Measurements from ENCODE around the gene CYB561.
A peak's percentile ranks its signal among the peaks of the same experiment; 100 is the strongest.

CYB561 gene

GRCh38 chr17:63412234-63412633 is 33.9 kb downstream of the CYB561 start:
- DNase-seq (ENCODE audit: low read depth) = no peak

DNA sequence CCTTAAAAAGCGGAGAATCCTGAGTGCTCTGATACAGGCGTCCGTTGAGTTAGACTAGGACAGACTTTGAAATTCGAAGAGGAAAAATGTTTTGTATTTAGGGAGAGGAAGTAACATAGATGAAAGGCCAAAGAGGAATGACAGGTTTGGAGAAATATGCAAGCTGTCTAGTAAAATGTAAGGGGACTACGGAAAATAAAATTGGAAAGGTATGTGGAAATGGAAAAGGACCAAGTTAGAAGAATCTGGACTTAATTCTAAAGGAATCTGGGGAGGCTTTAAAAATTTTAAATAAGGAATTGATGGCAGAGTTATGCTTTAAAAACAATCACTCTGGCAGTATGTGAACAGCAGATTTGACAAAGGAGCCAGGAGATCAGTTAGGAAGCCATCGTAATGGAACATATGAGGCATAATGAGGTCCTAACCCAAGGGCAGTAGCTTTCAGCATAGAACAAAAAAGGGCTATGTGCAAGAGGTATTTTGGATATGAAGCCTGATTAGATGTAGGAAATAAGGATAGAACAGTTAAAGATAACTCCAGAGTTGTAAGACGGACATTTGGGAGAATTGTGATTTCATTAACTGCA is 38.3 kb downstream of the CYB561 start:
- DNase-seq (ENCODE audit: low read depth) = no peak

DNA sequence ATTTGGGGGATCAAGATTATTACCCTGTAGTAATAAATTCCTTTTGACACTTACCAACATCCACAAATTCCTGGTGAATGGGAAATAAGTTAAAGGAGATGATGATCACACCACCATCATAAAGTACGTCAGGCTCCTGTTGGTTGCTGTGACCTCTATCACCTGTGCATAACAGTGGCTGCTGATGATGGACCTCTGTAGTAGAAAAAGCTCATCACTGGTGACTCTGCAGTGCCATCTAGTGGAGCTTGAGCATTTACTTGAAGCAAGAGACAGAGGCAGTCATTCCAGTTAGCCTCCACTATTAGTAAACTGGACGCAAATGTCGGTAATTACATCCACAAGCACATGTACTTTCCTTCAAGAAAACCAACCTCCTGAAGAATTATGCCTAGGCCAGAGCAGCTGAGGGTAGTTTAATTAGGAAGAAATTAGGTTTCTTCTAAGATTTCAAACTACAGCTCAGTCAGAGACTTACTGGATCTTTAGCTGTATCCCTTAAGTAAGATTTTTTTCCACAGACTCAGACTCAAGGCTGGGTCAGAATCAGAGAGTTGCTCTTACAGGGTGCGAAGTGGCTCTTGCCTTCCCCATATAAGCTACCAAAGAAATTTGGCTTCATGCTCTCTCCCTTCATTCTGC is 39.3 kb downstream of the CYB561 start:
- DNase-seq (ENCODE audit: low read depth) = peak; percentile 35

DNA sequence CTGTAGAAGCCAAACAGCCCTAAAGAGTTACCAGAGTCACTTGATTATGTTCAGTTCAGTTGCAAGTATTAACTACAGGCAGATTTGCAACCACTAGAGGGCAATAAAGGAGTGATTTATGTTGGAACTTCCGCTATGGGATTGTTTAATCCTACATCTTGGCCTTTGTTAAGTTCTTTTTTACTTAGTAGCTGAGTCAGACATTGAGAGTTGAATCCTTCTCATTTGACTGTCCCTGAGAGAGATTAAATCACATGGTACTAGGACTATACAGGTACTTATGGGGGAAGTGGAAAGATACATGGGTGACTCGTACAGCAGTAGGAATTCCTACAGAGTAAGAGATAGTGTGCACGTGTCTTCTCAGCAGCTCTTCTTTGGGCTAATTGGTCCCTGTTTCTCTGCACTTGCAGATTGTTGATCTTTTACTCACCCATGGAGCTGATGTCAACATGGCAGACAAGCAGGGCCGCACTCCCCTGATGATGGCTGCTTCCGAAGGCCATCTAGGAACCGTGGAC is 40.3 kb downstream of the CYB561 start:
- no peak for DNase-seq (ENCODE audit: low read depth)

DNA sequence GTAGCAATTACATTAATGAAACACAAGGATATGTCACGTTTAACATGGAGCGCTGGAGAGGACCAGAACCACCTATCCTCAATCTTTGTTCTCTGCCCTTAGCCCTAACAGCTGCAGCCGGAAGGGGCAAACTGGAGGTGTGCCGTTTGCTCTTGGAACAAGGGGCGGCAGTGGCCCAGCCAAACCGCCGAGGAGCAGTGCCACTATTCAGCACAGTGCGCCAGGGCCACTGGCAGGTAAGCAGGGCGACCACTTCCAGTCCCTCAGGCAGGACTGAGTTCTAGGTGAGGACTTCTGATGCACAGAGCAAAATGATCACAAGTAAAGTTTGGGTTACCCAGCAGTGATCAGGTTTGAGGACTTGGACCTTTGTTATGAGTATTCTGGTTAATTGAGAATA is 41.1 kb downstream of the CYB561 start:
- no peak for DNase-seq (ENCODE audit: low read depth)

DNA sequence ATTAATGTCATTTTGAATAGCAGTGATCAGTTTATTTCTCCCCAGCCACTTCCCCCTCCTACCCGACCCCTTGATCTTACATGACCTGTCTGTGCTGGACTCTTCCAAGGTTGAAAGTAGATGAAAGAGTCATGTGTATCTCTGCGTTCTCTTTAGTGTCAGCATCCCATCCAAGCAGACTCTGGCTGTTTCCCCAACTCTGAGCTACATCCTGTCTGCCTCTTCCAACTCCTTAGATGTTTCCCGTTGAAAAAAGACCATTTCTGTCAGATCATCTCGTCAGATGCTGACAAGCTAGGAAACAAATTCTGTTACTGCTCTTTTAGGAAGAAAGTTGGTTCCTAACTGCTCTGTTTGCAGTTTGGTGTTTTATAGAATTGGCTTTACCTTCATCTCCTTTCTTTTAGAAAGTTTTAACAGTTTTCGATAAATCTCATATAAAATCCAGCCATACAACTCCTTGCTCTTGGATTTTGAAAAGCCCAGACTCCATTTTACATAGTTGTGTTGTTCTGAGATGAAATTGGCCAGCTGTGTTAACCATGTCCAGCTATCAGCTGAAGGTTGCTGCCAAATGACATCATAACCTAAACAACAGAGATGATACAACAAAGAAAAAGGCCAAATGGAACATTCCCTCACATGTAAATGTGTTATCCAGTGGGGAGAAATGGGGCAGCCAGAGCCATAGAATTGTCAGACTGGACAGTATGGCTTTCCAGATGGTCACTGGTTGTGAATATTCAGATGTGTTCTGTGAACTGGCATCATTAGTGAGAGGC is 43.5 kb downstream of the CYB561 start:
- no peak for DNase-seq (ENCODE audit: low read depth)

GRCh38 chr17:63399856-63400255 is 46.2 kb downstream of the CYB561 start:
- DNase-seq (ENCODE audit: low read depth) = no peak

DNA sequence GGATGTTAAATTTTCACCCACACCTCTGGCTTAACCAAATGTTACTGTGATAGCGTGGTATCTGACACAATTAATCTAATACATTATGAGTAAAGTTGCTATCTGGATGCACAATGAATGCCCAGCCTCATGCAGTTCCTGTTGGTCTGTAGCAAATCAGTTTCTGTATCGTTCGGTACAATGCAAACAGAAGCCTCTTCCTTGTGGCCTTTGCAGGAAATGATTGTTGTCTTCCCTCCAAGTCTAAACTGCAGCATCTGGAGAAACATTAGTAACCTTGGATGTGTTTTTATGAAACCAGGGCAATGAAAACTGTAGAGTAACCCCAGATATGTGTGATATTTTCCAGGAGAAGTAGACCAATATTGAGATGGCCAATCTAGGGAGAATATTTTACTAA is 46.8 kb downstream of the CYB561 start:
- no peak for DNase-seq (ENCODE audit: low read depth)

- no peak for DNase-seq (ENCODE audit: low read depth)
These were observed 47.4 kb downstream of the CYB561 start for GRCh38 chr17:63398680-63399079.

GRCh38 chr17:63395075-63395805 is 50.9 kb downstream of the CYB561 start:
- DNase-seq (ENCODE audit: low read depth) = no peak

DNA sequence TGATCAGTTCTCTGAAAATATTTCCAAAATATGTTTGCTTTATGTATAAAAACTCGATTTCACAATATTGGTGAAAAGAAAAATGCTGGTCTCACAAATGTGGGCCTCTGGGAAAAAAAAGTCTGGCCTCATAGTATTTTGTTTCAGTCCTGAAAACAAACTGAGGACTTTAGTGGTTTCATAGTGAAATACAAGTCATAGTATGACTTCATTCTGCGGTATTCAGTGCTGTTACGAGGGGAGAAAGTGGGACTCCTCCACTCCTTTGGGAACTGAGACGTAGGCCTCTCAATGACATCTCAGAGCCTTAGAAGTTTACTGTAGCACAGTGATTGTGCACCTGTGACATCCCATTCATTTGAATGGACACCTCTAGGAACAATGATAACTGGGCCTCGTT is 56.0 kb downstream of the CYB561 start:
- DNase-seq (ENCODE audit: low read depth) = no peak

GRCh38 chr17:63387656-63388340 is 58.3 kb downstream of the CYB561 start:
- no peak for DNase-seq (ENCODE audit: low read depth)

GRCh38 chr17:63382826-63383225 is 63.3 kb downstream of the CYB561 start:
- no peak for DNase-seq (ENCODE audit: low read depth)
